Adrenal gland (tissue), 12 donors: ENCODE data around the gene KLRC4. TPM values are rescaled to one million over a fixed set of nuclear protein-coding genes. Genes with fewer than 3 reads are reported as not detected.
"Not testable (repeated sequence)": the region's sequence is repeated elsewhere in the genome, so short reads cannot be mapped to it uniquely, and the experiment has no call there.

Experiments
- DNase-seq, 7 donors: peaks; one replicate each; pipeline ENCODE4 v3.0.0-alpha.2; 2019 to 2020
- H3K27ac ChIP-seq, 5 donors: fragments of 200-600 bp; sonication (generic) in 4 of 5; 1 replicate in 3 of 5; 2 replicates in 2 of 5; pipeline versions ENCODE4 v1.5.1 to v1.8.0; 2016 to 2020; ENCODE audit warnings: mild to moderate bottlenecking in 1 of 5
- H3K27me3 ChIP-seq: fragments of 200-600 bp; 2 replicates; pipeline ENCODE4 v1.8.0; 2021
- H3K36me3 ChIP-seq, 2 donors: fragments of 200-600 bp; replicated peaks in 1 of 2; 1 replicate in 1 of 2; 2 replicates in 1 of 2; pipeline versions ENCODE4 v1.5.1 to v1.8.0; 2018 to 2022
- H3K4me1 ChIP-seq, 2 donors: fragments of 200-600 bp; replicated peaks in 1 of 2; 1 replicate in 1 of 2; 2 replicates in 1 of 2; pipeline versions ENCODE4 v1.5.1 to v1.8.0; 2018 to 2021
- H3K4me3 ChIP-seq, 4 donors: fragments of 200-600 bp; sonication (generic) in 3 of 4; one replicate each; pipeline ENCODE4 v1.5.1; 2016 to 2018
- H3K9me3 ChIP-seq, 3 donors: fragments of 200-600 bp; sonication (generic) in 1 of 3; replicated peaks in 1 of 3; 1 replicate in 2 of 3; 2 replicates in 1 of 3; pipeline versions ENCODE4 v1.5.1 to v1.8.0; 2016 to 2021
- CTCF ChIP-seq, 6 experiments: fragments of 450-650 bp in 4 of 6; fragments of 200-600 bp in 2 of 6; sonication (generic) in 1 of 6; IDR thresholded peaks; 1 replicate in 5 of 6; 2 replicates in 1 of 6; pipeline versions ENCODE4 v1.5.1 to v1.8.0; 2016 to 2021; ENCODE audit warnings: antibody characterized with exemption in 6 of 6, mild to moderate bottlenecking in 2 of 6, moderate library complexity in 1 of 6
- POLR2A ChIP-seq, 2 donors: fragments of 450-650 bp; IDR thresholded peaks; one replicate each; pipeline ENCODE4 v1.6.1; 2017; ENCODE audit warnings: antibody characterized with exemption in 2 of 2, mild to moderate bottlenecking in 2 of 2, moderate library complexity in 1 of 2
- WGBS, 4 donors: extraction: QIAGEN DNeasy Blood & Tissue Kit in 2 of 4; methylation state at CpG; one replicate each; pipeline versions ENCODE4 v1.1.5 to v1.1.7; 2013 to 2017; 5-methylcytosine and 5-hydroxymethylcytosine counted together
- intact Hi-C, 2 donors: fragments of 100-400 bp; cut with DNase I; formaldehyde crosslinking; loops; one replicate each; pipeline versions ENCODE4 v1.14.1 to v1.15.0; 2022 to 2023
- polyA plus RNA-seq, 3 donors: library from polyadenylated mRNA; stranded (reverse); fragments of 200-250 nt in 2 of 3; fragments of 350-450 nt in 1 of 3; fragmentation: Illumina TruSeq in 1 of 3; extraction: RNeasy Lipid Tissue Mini Kit (QIAGEN cat#74804) in 1 of 3; gene quantifications; one replicate each; pipeline ENCODE4 v1.2.3, GENCODE V29; 2013 to 2014
- total RNA-seq, 9 donors: library from RNA; depleted of rRNA in 4 of 9; stranded (reverse); fragments of >200 nt in 4 of 9; fragments of 120-200 nt in 1 of 9; fragmentation: NEBNext Ultra II Directional in 1 of 9; extraction: Animal tissue kit (Norgen Biotek cat#: 25700) in 1 of 9; gene quantifications; one replicate each; pipeline versions ENCODE4 v1.1.0 to v1.2.4, GENCODE V29; 2013 to 2023
- donor health status: healthy with polysubstance abuse.
- donor health status: Bipolar disorder and iron deficiency.
- donor health status: DM: yes; HTN: yes; CAD: no.
- donor health status: DM: no; HTN: no; CAD: no.
- donor health status: DM: no; HTN: no; CAD: no.
- donor health status: DM: yes; HTN: yes; CAD: no.

Gene KLRC4
- total and polyA plus RNA-seq, 12 donors: 0.22 TPM; not detected in 11

GRCh38 chr12:10392394-10392930, 17.1 kb downstream of the KLRC4 start:
- DNase-seq: peak in 6 of 7 donors; percentile 18 to 78 (median 58)
- H3K4me3 ChIP-seq: no peak overlapping the region
- no peak for TF ChIP-seq CTCF (IDR thresholded peaks at IDR 0.05)
- no peak for TF ChIP-seq POLR2A (IDR thresholded peaks at IDR 0.05)
- intact Hi-C loops: no loop called here
- H3K27ac ChIP-seq: no peak overlapping the region
- H3K27me3 ChIP-seq: no peaks in the 10 kb centered on the region
- no peaks in the 10 kb centered on the region for H3K4me1 ChIP-seq
- H3K9me3 ChIP-seq: no peaks in the 10 kb centered on the region
- H3K36me3 ChIP-seq: no peaks in the 10 kb centered on the region
- 54 to 65% (median 62%) methylated on average over 7 of the region's 7 CpGs for WGBS, 4 donors

GRCh38 chr12:10390991-10391390, 18.6 kb downstream of the KLRC4 start:
- H3K4me1 ChIP-seq, H3K4me3 ChIP-seq, H3K36me3 ChIP-seq, H3K27me3 ChIP-seq, intact Hi-C loops, H3K9me3 ChIP-seq, H3K27ac ChIP-seq, DNase-seq: not testable (repeated sequence)
- WGBS, 4 donors: 91 to 96% (median 94%) methylated on average over 7 of the region's 7 CpGs

GRCh38 chr12:10389904-10390303, 19.7 kb downstream of the KLRC4 start, which contains the start of gene KLRK1:
Gene KLRK1, minus strand, starts transcription at chr12:10390041. Its CDS starts 1,231 bp downstream, at chr12:10388810.
- intact Hi-C loops: no loop called here
- H3K9me3 ChIP-seq: no peaks in the 10 kb centered on the region
- no peaks in the 10 kb centered on the region for H3K4me1 ChIP-seq
- WGBS, 4 donors: 77 to 87% (median 85%) methylated on average over 1 of the region's 1 CpG
- DNase-seq: no peak
- no peaks in the 10 kb centered on the region for H3K27me3 ChIP-seq
- no peaks in the 10 kb centered on the region for H3K36me3 ChIP-seq
- no peak within 1 kb of the TSS for H3K4me3 ChIP-seq
- TF ChIP-seq POLR2A (IDR thresholded peaks at IDR 0.05) (no peak), CTCF (IDR thresholded peaks at IDR 0.05) (no peak)
- no peak within 1 kb of the TSS for H3K27ac ChIP-seq

GRCh38 chr12:10388624-10389413, 20.7 kb downstream of the KLRC4 start:
- Histone ChIP-seq H3K27me3 (no peaks in the 10 kb centered on the region), H3K27ac (no peak overlapping the region), H3K4me3 (no peak overlapping the region), H3K36me3 (no peaks in the 10 kb centered on the region), H3K9me3 (no peaks in the 10 kb centered on the region), H3K4me1 (no peaks in the 10 kb centered on the region)
- intact Hi-C loops: no loop called here
- DNase-seq: no peak
- 79 to 84% (median 80%) methylated on average over 9 of the region's 9 CpGs for WGBS, 4 donors
- TF ChIP-seq CTCF (IDR thresholded peaks at IDR 0.05) (no peak), POLR2A (IDR thresholded peaks at IDR 0.05) (no peak)

GRCh38 chr12:10387498-10387897, 22.1 kb downstream of the KLRC4 start:
- DNase-seq, H3K9me3 ChIP-seq, H3K27me3 ChIP-seq, H3K27ac ChIP-seq, H3K4me1 ChIP-seq, H3K4me3 ChIP-seq, H3K36me3 ChIP-seq, intact Hi-C loops: not testable (repeated sequence)
- WGBS, 4 donors: 90 to 97% (median 93%) methylated on average over 6 of the region's 6 CpGs
